CD4-positive, CD25-positive, alpha-beta regulatory T cell (primary cell): ENCODE data around the gene PPARD. TPM values are rescaled to one million over a fixed set of nuclear protein-coding genes. Genes with fewer than 3 reads are reported as not detected.

Experiments
- ATAC-seq, 2 donors: fragments of 150-1000 bp; cut with Tn5 transposase; one replicate each; pipeline ENCODE4 v1.10.0; 2021; ENCODE audit warnings: low read depth in 2 of 2, moderate number of reproducible peaks in 2 of 2, moderate library complexity in 1 of 2
- DNase-seq, 3 donors: peaks; one replicate each; pipeline versions ENCODE4 v3.0.0 to v3.0.0-alpha.2; 2012 to 2022; ENCODE audit warnings: mixed read lengths in 1 of 3
- H3K27ac ChIP-seq: one replicate; pipeline ENCODE4 v1.7.0; 2013; ENCODE audit warnings: mild to moderate bottlenecking, low read length; ENCODE audit not compliant: insufficient read depth, poor library complexity, severe bottlenecking
- H3K27me3 ChIP-seq: one replicate; pipeline ENCODE4 v1.7.0; 2013; ENCODE audit warnings: low read length; ENCODE audit not compliant: control insufficient read depth, insufficient read depth
- H3K36me3 ChIP-seq: one replicate; pipeline ENCODE4 v1.7.0; 2013; ENCODE audit warnings: mild to moderate bottlenecking, low read length, moderate library complexity; ENCODE audit not compliant: control insufficient read depth, insufficient read depth
- H3K4me1 ChIP-seq: 2 replicates; pipeline ENCODE4 v1.7.0; 2013; ENCODE audit warnings: mild to moderate bottlenecking, low read length; ENCODE audit not compliant: insufficient read depth, control insufficient read depth, poor library complexity, severe bottlenecking
- H3K4me3 ChIP-seq: one replicate; pipeline ENCODE4 v1.7.0; 2013; ENCODE audit warnings: low read depth, mild to moderate bottlenecking, low read length, moderate library complexity
- H3K9me3 ChIP-seq, 2 experiments: 1 replicate in 1 of 2; 2 replicates in 1 of 2; pipeline ENCODE4 v1.7.0; 2013; ENCODE audit warnings: low read length in 2 of 2, mild to moderate bottlenecking in 1 of 2, moderate library complexity in 1 of 2; ENCODE audit not compliant: control insufficient read depth in 2 of 2
- H3K27ac Mint-ChIP-seq, 3 donors: one replicate each; pipeline ENCODE4 v1.8.0; 2020 to 2022; ENCODE audit warnings: mild to moderate bottlenecking in 3 of 3, mixed read lengths in 3 of 3, moderate library complexity in 2 of 3
- H3K27me3 Mint-ChIP-seq: one replicate; pipeline ENCODE4 v1.8.0; 2022; ENCODE audit warnings: mild to moderate bottlenecking, mixed read lengths
- H3K36me3 Mint-ChIP-seq: one replicate; pipeline ENCODE4 v1.8.0; 2020; ENCODE audit warnings: mixed read lengths
- H3K4me1 Mint-ChIP-seq, 4 donors: one replicate each; pipeline ENCODE4 v1.8.0; 2020 to 2022; ENCODE audit warnings: mixed read lengths in 4 of 4, mild to moderate bottlenecking in 1 of 4
- H3K4me3 Mint-ChIP-seq, 4 donors: one replicate each; pipeline ENCODE4 v1.8.0; 2020 to 2022; ENCODE audit warnings: mild to moderate bottlenecking in 4 of 4, mixed read lengths in 4 of 4, moderate library complexity in 3 of 4
- H3K9me3 Mint-ChIP-seq, 7 donors: one replicate each; pipeline ENCODE4 v1.8.0; 2020 to 2022; ENCODE audit warnings: mixed read lengths in 7 of 7, mild to moderate bottlenecking in 3 of 7, moderate library complexity in 2 of 7
- polyA plus RNA-seq, 4 donors: library from polyadenylated mRNA; unstranded; fragments of 300-500 nt; fragmentation: Illumina TruSeq; gene quantifications; one replicate each; pipeline ENCODE4 v1.2.3, GENCODE V29; 2021
- total RNA-seq: library from RNA; stranded (reverse); gene quantifications from one replicate; pipeline ENCODE4 v1.2.3, GENCODE V29; 2022

The PPARD gene
- total and polyA plus RNA-seq, 5 donors from 2014 or later, result 3.8 to 37.3 (median 5.9) TPM

DNA sequence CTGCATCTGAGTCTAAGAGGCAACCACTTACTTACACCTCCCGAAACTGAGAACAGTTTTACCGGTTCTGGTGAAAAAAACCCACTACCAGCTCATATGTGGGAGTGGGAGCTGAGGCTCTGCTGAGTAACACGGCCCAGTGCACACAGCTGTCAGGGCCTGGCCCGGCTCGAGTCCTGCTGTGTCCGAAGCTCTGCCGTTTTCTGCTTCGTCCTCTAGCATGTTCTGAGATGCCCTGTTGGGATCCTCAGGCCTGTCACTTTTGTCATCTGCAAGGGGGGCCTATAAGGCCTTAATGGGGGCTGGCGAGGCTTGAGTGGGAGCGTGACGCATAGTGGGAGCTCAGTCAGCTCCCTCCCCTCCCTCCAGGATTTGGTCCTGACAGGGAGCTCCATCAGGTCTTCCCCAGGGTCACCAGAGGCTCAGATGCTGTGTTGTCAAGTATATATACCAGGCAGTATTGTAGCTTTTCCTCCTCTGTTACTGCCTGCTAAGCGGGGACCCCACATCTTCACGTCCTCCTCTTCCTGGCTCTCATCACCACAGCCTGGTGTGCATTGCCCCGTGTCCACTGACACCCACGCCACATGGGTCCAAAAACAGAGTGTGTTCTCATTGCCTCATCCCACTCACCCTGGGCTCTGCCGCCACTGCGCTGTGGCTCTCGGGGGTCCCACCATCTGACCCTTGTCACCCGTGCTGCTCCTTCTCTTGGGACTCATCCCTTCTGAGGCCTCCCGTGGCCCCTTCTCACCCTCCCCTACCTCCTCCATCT, 64.5 kb downstream of the PPARD start:
- H3K27me3 Mint-ChIP-seq, result no peaks in the 10 kb centered on the region
- H3K9me3 Mint-ChIP-seq, result no peaks in the 10 kb centered on the region
- no peak overlapping the region for H3K27ac ChIP-seq
- peaks cover 0 to 28% (median 12%) of the 10 kb centered on the region in 4 donors for H3K4me1 Mint-ChIP-seq
- ATAC-seq (no peak), DNase-seq (no peak)
- H3K27ac Mint-ChIP-seq, result peak overlapping the region in 1 of 3 donors; percentile 83
- H3K27me3 ChIP-seq, result no peaks in the 10 kb centered on the region
- H3K36me3 Mint-ChIP-seq, result peaks cover 15% of the 10 kb centered on the region
- peaks cover 7% of the 10 kb centered on the region for H3K36me3 ChIP-seq
- no peak overlapping the region for H3K4me3 Mint-ChIP-seq
- no peaks in the 10 kb centered on the region for H3K9me3 ChIP-seq
- no peak overlapping the region for H3K4me3 ChIP-seq
- H3K4me1 ChIP-seq, result no peaks in the 10 kb centered on the region

DNA sequence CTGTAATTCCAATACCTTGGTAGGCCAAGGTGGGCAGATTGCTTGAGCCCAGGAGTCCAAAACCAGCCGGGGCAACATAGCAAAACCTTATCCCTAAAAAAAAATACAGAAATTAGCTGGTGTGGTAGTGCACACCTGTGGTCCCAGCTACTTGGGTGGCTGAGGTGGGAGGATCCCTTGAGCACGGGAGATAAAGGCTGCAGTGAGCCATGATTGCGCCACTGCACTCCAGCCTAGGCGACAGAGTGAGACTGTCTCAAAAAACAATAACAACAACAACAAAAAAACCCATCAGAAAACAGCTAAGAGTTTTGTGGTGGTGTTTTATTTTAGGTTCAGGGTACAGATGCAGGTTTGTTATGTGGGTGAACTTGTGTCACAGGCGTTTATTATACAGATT, 66.9 kb downstream of the PPARD start:
- Mint-ChIP-seq H3K27ac (peak overlapping the region in 1 of 3 donors; percentile 47), H3K36me3 (peaks cover 20% of the 10 kb centered on the region), H3K4me3 (peak overlapping the region in 1 of 4 donors; percentile 29), H3K27me3 (no peaks in the 10 kb centered on the region), H3K9me3 (no peaks in the 10 kb centered on the region), H3K4me1 (peaks cover 0 to 23% (median 5%) of the 10 kb centered on the region in 4 donors)
- H3K27me3 ChIP-seq, result no peaks in the 10 kb centered on the region
- peaks cover 24% of the 10 kb centered on the region for H3K36me3 ChIP-seq
- no peak overlapping the region for H3K4me3 ChIP-seq
- H3K27ac ChIP-seq, result no peak overlapping the region
- no peaks in the 10 kb centered on the region for H3K4me1 ChIP-seq
- ATAC-seq (no peak), DNase-seq (no peak)
- no peaks in the 10 kb centered on the region for H3K9me3 ChIP-seq

DNA sequence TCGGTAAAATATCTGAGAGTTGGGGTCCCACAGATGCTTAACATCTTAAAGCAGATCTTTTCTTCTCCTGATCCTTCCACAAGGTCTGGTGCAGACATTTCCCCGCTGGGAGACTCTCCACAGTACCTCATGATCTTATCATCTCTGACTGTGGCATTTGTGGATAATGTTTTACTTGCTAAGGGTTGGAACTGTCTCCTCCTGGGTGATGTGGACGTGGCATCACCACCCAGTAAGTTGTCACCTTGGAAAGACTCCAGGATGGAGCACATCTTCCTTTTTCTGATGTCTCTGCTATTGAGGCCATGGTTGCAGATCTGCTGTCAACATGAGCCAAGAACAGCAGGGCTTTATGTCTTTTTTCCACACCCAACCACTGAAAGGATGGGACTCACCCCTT, 67.8 kb downstream of the PPARD start:
- no peak overlapping the region for H3K27ac ChIP-seq
- Mint-ChIP-seq H3K4me3 (peak overlapping the region in 1 of 4 donors; percentile 52), H3K27ac (peak overlapping the region in 2 of 3 donors; percentile 47 to 72), H3K36me3 (peaks cover 20% of the 10 kb centered on the region), H3K9me3 (no peaks in the 10 kb centered on the region), H3K4me1 (peaks cover 0 to 27% (median 4%) of the 10 kb centered on the region in 4 donors), H3K27me3 (no peaks in the 10 kb centered on the region)
- ATAC-seq (no peak), DNase-seq (no peak)
- no peaks in the 10 kb centered on the region for H3K4me1 ChIP-seq
- no peaks in the 10 kb centered on the region for H3K27me3 ChIP-seq
- H3K9me3 ChIP-seq, result no peaks in the 10 kb centered on the region
- peaks cover 31% of the 10 kb centered on the region for H3K36me3 ChIP-seq
- no peak overlapping the region for H3K4me3 ChIP-seq

DNA sequence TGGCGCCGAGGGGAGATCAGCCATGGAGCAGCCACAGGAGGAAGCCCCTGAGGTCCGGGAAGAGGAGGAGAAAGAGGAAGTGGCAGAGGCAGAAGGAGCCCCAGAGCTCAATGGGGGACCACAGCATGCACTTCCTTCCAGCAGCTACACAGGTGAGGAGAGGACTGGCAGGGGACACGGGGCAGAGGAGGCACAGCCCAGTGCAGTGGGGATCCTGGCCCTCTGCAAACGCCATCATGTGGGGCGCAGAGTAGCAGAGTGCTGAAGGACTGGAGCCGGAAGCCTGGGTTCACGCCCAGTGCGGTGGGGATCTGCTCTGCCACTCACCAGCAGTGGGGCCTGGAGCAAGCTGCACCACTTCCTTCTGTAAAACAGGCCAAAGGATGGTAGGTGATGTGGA, 68.7 kb downstream of the PPARD start:
- DNase-seq (peak in 2 of 3 donors; percentile 10 to 49), ATAC-seq (peak in 1 of 2 donors; percentile 56)
- Histone ChIP-seq H3K9me3 (no peaks in the 10 kb centered on the region), H3K4me1 (no peaks in the 10 kb centered on the region), H3K27ac (no peak overlapping the region), H3K4me3 (no peak overlapping the region), H3K36me3 (peaks cover 37% of the 10 kb centered on the region), H3K27me3 (no peaks in the 10 kb centered on the region)
- Mint-ChIP-seq H3K4me3 (peak overlapping the region in 1 of 4 donors; percentile 12), H3K4me1 (peaks cover 0 to 32% (median 10%) of the 10 kb centered on the region in 4 donors), H3K36me3 (peaks cover 25% of the 10 kb centered on the region), H3K9me3 (no peaks in the 10 kb centered on the region), H3K27me3 (no peaks in the 10 kb centered on the region), H3K27ac (peak overlapping the region; percentile 58 to 91 (median 76))

DNA sequence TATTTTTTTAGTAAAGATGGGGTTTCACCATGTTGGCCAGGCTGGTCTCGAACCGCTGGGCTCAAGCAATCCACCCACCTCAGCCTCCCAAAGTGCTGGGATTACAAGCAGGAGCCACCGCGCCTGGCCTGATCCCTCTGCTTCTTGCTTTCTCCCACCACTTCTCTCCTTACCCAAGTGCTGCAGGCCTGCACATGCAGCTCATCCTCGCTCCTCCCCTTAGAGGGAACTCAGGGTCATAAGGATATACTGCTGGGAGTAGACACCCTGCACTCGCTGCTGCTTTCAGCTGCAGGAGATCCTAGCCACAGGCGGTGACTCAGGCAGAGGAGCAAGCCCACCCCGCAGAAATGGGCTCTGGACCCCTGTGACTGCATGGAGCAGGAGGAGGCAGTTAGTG, 69.7 kb downstream of the PPARD start:
- Histone ChIP-seq H3K4me1 (no peaks in the 10 kb centered on the region), H3K36me3 (peaks cover 37% of the 10 kb centered on the region), H3K9me3 (no peaks in the 10 kb centered on the region), H3K4me3 (no peak overlapping the region), H3K27ac (no peak overlapping the region), H3K27me3 (no peaks in the 10 kb centered on the region)
- no peaks in the 10 kb centered on the region for H3K9me3 Mint-ChIP-seq
- DNase-seq, result no peak
- H3K27ac Mint-ChIP-seq, result peak overlapping the region in 1 of 3 donors; percentile 65
- ATAC-seq, result no peak
- H3K4me3 Mint-ChIP-seq, result no peak overlapping the region
- H3K4me1 Mint-ChIP-seq, result peaks cover 0 to 31% (median 10%) of the 10 kb centered on the region in 4 donors
- H3K36me3 Mint-ChIP-seq, result peaks cover 25% of the 10 kb centered on the region
- no peaks in the 10 kb centered on the region for H3K27me3 Mint-ChIP-seq

DNA sequence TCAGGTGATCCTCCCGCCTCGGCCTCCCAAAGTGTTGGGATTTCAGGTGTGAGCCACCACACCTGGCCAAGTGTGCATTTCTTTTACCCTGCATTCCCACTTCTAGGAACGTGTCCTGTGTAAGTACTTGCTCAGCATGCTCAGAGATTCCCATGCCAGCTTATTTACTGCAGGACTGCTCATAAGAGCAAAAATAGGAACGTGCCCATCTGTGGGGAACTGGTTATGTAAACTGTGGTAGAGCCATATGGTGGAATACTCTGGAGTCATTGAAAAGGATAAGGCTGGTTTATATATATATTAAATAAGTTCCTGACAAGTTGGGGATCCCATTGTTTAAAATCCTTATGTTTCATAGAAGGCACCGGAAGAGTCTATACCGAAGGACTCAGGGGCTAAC, 71.6 kb downstream of the PPARD start:
- peaks cover 0 to 47% (median 19%) of the 10 kb centered on the region in 4 donors for H3K4me1 Mint-ChIP-seq
- H3K27me3 ChIP-seq, result no peaks in the 10 kb centered on the region
- H3K36me3 Mint-ChIP-seq, result peaks cover 32% of the 10 kb centered on the region
- H3K27ac Mint-ChIP-seq, result no peak overlapping the region
- H3K9me3 ChIP-seq, result no peaks in the 10 kb centered on the region
- no peaks in the 10 kb centered on the region for H3K27me3 Mint-ChIP-seq
- no peak for ATAC-seq
- peaks cover 8% of the 10 kb centered on the region for H3K4me1 ChIP-seq
- H3K36me3 ChIP-seq, result peaks cover 41% of the 10 kb centered on the region
- no peak overlapping the region for H3K27ac ChIP-seq
- H3K9me3 Mint-ChIP-seq, result no peaks in the 10 kb centered on the region
- no peak overlapping the region for H3K4me3 ChIP-seq
- no peak for DNase-seq
- no peak overlapping the region for H3K4me3 Mint-ChIP-seq

GRCh38 chr6:35415065-35415891, 72.9 kb downstream of the PPARD start:
- H3K4me3 ChIP-seq, result no peak overlapping the region
- peaks cover 19% of the 10 kb centered on the region for H3K4me1 ChIP-seq
- Mint-ChIP-seq H3K4me1 (peaks cover 0 to 55% (median 25%) of the 10 kb centered on the region in 4 donors), H3K9me3 (no peaks in the 10 kb centered on the region), H3K27me3 (no peaks in the 10 kb centered on the region), H3K27ac (peak overlapping the region in 1 of 3 donors; percentile 84), H3K36me3 (peaks cover 32% of the 10 kb centered on the region), H3K4me3 (no peak overlapping the region)
- H3K36me3 ChIP-seq, result peaks cover 44% of the 10 kb centered on the region
- no peak for ATAC-seq
- no peak overlapping the region for H3K27ac ChIP-seq
- H3K27me3 ChIP-seq, result no peaks in the 10 kb centered on the region
- peak in 2 of 3 donors; percentile 26 to 39 for DNase-seq
- no peaks in the 10 kb centered on the region for H3K9me3 ChIP-seq
